ENCODE results near the gene P2RY8. TPM values are rescaled to one million over a fixed set of nuclear protein-coding genes. Genes with fewer than 3 reads are reported as not detected.
"Not testable (repeated sequence)": the region's sequence is repeated elsewhere in the genome, so short reads cannot be mapped to it uniquely, and the experiment has no call there.

The P2RY8 gene
- total RNA-seq, 2 experiments from 2014 or later = 139 TPM

GRCh38 chrX:1524874-1525582, 12.0 kb downstream of the P2RY8 start:
- Mint-ChIP-seq H3K4me1 (ENCODE audit: low read depth) (peaks cover 26% of the 10 kb centered on the region), H3K27ac (no peak overlapping the region), H3K4me3 (no peak overlapping the region), H3K9me3 (no peaks in the 10 kb centered on the region), H3K36me3 (ENCODE audit: low read depth) (peaks cover 25% of the 10 kb centered on the region), H3K27me3 (no peaks in the 10 kb centered on the region)
- H3K36me3 ChIP-seq (ENCODE audit: insufficient read depth, low read length) = peaks cover 41% of the 10 kb centered on the region
- TF ChIP-seq CTCF (IDR thresholded peaks at IDR 0.05) = no peak
- DNase-seq (no peak), ATAC-seq (ENCODE audit: poor library complexity) (no peak)
- peaks cover 60% of the 10 kb centered on the region for H3K4me1 ChIP-seq (ENCODE audit: insufficient read depth, low read length)
- intact Hi-C loops (cut with DNase I, micrococcal nuclease) = no loop called here
- H3K27me3 ChIP-seq (ENCODE audit: control insufficient read depth in 1 of 2, insufficient read depth in 2 of 2, low read length in 2 of 2) = no peaks in the 10 kb centered on the region
- no peaks in the 10 kb centered on the region for H3K9me3 ChIP-seq (ENCODE audit: control insufficient read depth in 1 of 2, insufficient read depth in 1 of 2, low read length in 2 of 2)
- ChIA-PET CTCF (no interaction called here), POLR2A (no interaction called here)
- H3K4me3 ChIP-seq (ENCODE audit: low read length) = no peak overlapping the region
- no peak overlapping the region for H3K27ac ChIP-seq (ENCODE audit: low read depth in 1 of 2, low read length in 2 of 2)

- DNase-seq; CTCF ChIA-PET; ATAC-seq (ENCODE audit: poor library complexity); H3K9me3 ChIP-seq (ENCODE audit: control insufficient read depth in 1 of 2, insufficient read depth in 1 of 2, low read length in 2 of 2); H3K27me3 Mint-ChIP-seq; H3K4me3 ChIP-seq (ENCODE audit: low read length); H3K27ac ChIP-seq (ENCODE audit: low read depth in 1 of 2, low read length in 2 of 2); H3K27me3 ChIP-seq (ENCODE audit: control insufficient read depth in 1 of 2, insufficient read depth in 2 of 2, low read length in 2 of 2); POLR2A ChIA-PET; H3K9me3 Mint-ChIP-seq: not testable (repeated sequence)
- Histone ChIP-seq H3K4me1 (ENCODE audit: insufficient read depth, low read length) (peaks cover 44% of the 10 kb centered on the region), H3K36me3 (ENCODE audit: insufficient read depth, low read length) (peaks cover 22% of the 10 kb centered on the region)
- intact Hi-C loops (cut with DNase I, micrococcal nuclease) = loop anchor here in 1 of 2 experiments (1.0 to 2.0 kb wide), 2 partner anchors 14 to 31 kb away; partner anchors contain the start of gene P2RY8
- peak overlapping the region; percentile 78 for H3K27ac Mint-ChIP-seq
- peak overlapping the region; percentile 69 for H3K4me3 Mint-ChIP-seq
- H3K4me1 Mint-ChIP-seq (ENCODE audit: low read depth) = peaks cover 45% of the 10 kb centered on the region
- H3K36me3 Mint-ChIP-seq (ENCODE audit: low read depth) = peaks cover 43% of the 10 kb centered on the region
Observed at GRCh38 chrX:1522905-1523304, 14.1 kb downstream of the P2RY8 start.

GRCh38 chrX:1521459-1521956, 15.5 kb downstream of the P2RY8 start:
- ChIA-PET POLR2A (no interaction called here), CTCF (no interaction called here)
- Mint-ChIP-seq H3K27me3 (no peaks in the 10 kb centered on the region), H3K4me3 (peak overlapping the region; percentile 84), H3K27ac (peak overlapping the region; percentile 83), H3K4me1 (ENCODE audit: low read depth) (peaks cover 57% of the 10 kb centered on the region), H3K36me3 (ENCODE audit: low read depth) (peaks cover 55% of the 10 kb centered on the region), H3K9me3 (no peaks in the 10 kb centered on the region)
- intact Hi-C loops (cut with DNase I, micrococcal nuclease) = no loop called here
- H3K27me3 ChIP-seq (ENCODE audit: control insufficient read depth in 1 of 2, insufficient read depth in 2 of 2, low read length in 2 of 2) = no peaks in the 10 kb centered on the region
- no peak for TF ChIP-seq CTCF (IDR thresholded peaks at IDR 0.05)
- H3K9me3 ChIP-seq (ENCODE audit: control insufficient read depth in 1 of 2, insufficient read depth in 1 of 2, low read length in 2 of 2) = no peaks in the 10 kb centered on the region
- H3K27ac ChIP-seq (ENCODE audit: low read depth in 1 of 2, low read length in 2 of 2) = peak overlapping the region; percentile 32 to 33
- DNase-seq = peak in 13 of 14 experiments; percentile 35 to 90 (median 54)
- peaks cover 31% of the 10 kb centered on the region for H3K36me3 ChIP-seq (ENCODE audit: insufficient read depth, low read length)
- H3K4me1 ChIP-seq (ENCODE audit: insufficient read depth, low read length) = peaks cover 54% of the 10 kb centered on the region
- peak; percentile 68 for ATAC-seq (ENCODE audit: poor library complexity)
- peak overlapping the region; percentile 1 for H3K4me3 ChIP-seq (ENCODE audit: low read length)
